HG03432 (cell line): Measurements from ENCODE around the gene CCDC188.

Source experiments
- ATAC-seq: cut with Tn5 transposase; IDR thresholded peaks from one replicate; pipeline ENCODE4 v1.9.1; 2021; ENCODE audit warnings: mild to moderate bottlenecking, moderate library complexity; ENCODE audit not compliant: unreplicated experiment

The CCDC188 gene

GRCh38 chr22:20185750-20186149 lies 34.9 kb upstream of the CCDC188 start:
- no peak for ATAC-seq

GRCh38 chr22:20184501-20185165 lies 33.8 kb upstream of the CCDC188 start:
- ATAC-seq: no peak

- ATAC-seq: no peak
These were observed 33.0 kb upstream of the CCDC188 start for GRCh38 chr22:20183823-20184222.

- ATAC-seq: no peak
These were observed 32.2 kb upstream of the CCDC188 start for GRCh38 chr22:20183101-20183500.

GRCh38 chr22:20182365-20182764 lies 31.5 kb upstream of the CCDC188 start:
- no peak for ATAC-seq

- ATAC-seq: no peak
These were observed 31.0 kb upstream of the CCDC188 start for GRCh38 chr22:20181884-20182236.

- ATAC-seq: no peak
These were observed 30.5 kb upstream of the CCDC188 start for GRCh38 chr22:20181194-20181883.

GRCh38 chr22:20180640-20181039 lies 29.8 kb upstream of the CCDC188 start:
- ATAC-seq: no peak

- no peak for ATAC-seq
These were observed 29.4 kb upstream of the CCDC188 start for GRCh38 chr22:20180245-20180630.

- ATAC-seq: no peak
These were observed 28.8 kb upstream of the CCDC188 start for GRCh38 chr22:20179455-20180244.

GRCh38 chr22:20178915-20179227 lies 28.0 kb upstream of the CCDC188 start:
- ATAC-seq: no peak

GRCh38 chr22:20178075-20178914 lies 27.4 kb upstream of the CCDC188 start:
- ATAC-seq: no peak

- ATAC-seq: no peak
These were observed 26.5 kb upstream of the CCDC188 start for GRCh38 chr22:20177217-20177911.

GRCh38 chr22:20176421-20177085 lies 25.7 kb upstream of the CCDC188 start:
- ATAC-seq: no peak

GRCh38 chr22:20175597-20175900 lies 24.7 kb upstream of the CCDC188 start:
- no peak for ATAC-seq

GRCh38 chr22:20174785-20175596 lies 24.1 kb upstream of the CCDC188 start:
- ATAC-seq: no peak

GRCh38 chr22:20173772-20174171 lies 22.9 kb upstream of the CCDC188 start:
- no peak for ATAC-seq

GRCh38 chr22:20173246-20173645 lies 22.4 kb upstream of the CCDC188 start:
- ATAC-seq: no peak

GRCh38 chr22:20172141-20172613 lies 21.3 kb upstream of the CCDC188 start:
- no peak for ATAC-seq
